GM20431 (cell line): ENCODE data around the gene SRP14.
"Not testable (repeated sequence)": the region's sequence is repeated elsewhere in the genome, so short reads cannot be mapped to it uniquely, and the experiment has no call there.

ENCODE experiments used
- in situ Hi-C: fragments of 300-500 bp; cut with MseI, MboI; formaldehyde crosslinking; loops from one replicate; pipeline ENCODE4 v1.15.0; 2020; ENCODE audit warnings: low sequenced_read_pairs; ENCODE audit not compliant: unreplicated experiment

Gene SRP14

GRCh38 chr15:40038638-40039543 is at the start of gene SRP14:
TSS of gene SRP14 (minus strand) at chr15:40039181. CDS start at chr15:40039116, 65 bp downstream.
- in situ Hi-C loops: loop anchor here (25.0 kb wide), 2 partner anchors 148 to 223 kb away; no protein-coding TSS in a partner anchor

DNA sequence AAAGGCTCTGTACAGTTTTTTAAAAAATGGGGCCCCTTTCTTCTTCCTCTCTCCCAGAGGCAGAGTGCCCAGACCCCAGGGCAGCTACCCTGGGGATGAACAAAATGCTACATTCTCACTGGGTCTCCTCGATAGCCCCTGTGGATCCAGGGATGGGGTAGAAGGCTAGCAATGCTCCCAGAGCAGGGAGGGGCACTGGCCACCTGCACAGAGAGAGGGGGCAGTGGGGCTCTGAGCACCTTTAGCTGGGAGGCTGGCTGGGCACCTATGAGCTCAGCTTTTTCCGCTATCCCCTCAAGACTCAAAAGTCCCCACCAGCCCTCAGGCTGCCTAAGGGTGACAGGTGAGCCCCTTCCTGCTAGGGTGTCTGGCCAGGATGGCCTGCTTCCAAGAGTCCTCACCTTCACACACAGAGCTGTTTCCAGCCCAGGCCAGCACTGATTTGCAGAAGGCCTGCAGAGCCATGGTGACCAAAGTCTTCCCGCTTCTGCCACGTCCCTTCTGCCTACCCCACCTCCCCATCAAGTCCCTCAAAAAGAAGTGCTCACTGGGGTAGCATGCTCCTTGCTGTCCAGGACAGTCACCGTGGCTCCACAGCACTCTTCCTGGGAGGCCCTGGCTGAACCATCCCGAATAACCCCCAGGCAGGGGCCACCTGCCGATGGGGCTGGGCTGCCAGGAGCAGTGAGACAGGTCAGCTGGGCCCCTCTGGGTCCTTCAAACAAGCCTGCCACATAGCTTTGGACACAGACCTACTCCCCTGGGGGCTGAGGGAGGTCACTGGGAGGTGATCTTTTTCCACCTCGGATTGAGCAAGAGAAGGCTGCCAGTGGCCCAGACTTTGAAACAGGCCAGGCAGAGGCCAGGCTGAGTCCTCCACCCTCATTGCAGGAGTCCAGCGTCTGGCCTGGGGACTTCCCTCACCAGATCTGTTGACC is 49.3 kb upstream of the SRP14 start:
- in situ Hi-C loops: no loop called here

- in situ Hi-C loops: no loop called here
Measured at GRCh38 chr15:40087068-40087810, 48.3 kb upstream of the SRP14 start.

DNA sequence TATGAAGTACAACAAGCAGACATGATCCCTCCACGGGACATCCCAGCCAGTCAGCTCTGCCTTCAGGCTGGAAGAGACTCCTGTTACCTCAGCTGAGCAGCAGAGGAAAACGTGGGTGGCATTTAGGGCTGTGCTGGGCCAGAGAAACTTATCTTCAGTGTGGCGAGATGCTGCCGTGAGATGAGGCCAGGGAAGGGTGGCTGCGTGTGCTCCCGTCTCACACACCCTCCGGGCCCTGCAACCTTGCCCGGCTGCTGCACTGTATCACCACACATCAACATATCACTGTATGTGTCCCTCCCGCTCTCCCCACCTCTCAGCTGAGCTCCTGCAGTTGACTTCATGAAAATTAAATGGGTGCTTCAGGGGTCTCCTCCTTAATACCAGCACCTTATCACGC is 46.3 kb upstream of the SRP14 start:
- in situ Hi-C loops: no loop called here

GRCh38 chr15:40084650-40085049 is 45.7 kb upstream of the SRP14 start:
- in situ Hi-C loops: no loop called here

GRCh38 chr15:40082195-40082883 is 43.4 kb upstream of the SRP14 start:
- in situ Hi-C loops: no loop called here

DNA sequence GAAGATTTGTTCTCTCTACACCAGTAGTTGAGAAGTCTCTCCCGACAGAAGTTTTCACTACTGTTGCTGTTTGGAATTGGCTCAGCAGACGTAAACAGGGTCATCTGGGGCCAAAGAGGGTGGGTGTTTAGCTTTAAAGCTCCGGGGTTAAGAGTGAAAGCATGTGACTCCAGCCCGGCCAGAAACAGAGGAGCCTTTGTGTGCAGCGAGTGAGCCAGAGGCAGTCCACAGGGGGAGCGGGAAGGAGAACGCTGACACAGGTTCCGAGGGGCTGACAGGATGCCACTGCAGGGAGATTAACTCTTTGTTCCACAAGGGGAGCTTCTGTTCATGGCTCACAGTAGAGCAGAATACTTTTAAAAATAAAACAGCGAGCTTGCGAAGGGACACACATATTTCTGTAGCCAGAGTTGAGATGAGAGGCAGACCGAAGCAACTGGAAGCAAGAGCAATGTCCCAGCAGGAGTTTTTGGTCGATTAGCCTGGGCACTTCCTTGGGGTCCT is 42.8 kb upstream of the SRP14 start:
- in situ Hi-C loops: no loop called here

- in situ Hi-C loops: no loop called here
Measured at GRCh38 chr15:40080847-40081246, 41.9 kb upstream of the SRP14 start.

- in situ Hi-C loops: no loop called here
Measured at GRCh38 chr15:40080104-40080503, 41.1 kb upstream of the SRP14 start.

GRCh38 chr15:40079456-40079855 is 40.5 kb upstream of the SRP14 start:
- in situ Hi-C loops: no loop called here

DNA sequence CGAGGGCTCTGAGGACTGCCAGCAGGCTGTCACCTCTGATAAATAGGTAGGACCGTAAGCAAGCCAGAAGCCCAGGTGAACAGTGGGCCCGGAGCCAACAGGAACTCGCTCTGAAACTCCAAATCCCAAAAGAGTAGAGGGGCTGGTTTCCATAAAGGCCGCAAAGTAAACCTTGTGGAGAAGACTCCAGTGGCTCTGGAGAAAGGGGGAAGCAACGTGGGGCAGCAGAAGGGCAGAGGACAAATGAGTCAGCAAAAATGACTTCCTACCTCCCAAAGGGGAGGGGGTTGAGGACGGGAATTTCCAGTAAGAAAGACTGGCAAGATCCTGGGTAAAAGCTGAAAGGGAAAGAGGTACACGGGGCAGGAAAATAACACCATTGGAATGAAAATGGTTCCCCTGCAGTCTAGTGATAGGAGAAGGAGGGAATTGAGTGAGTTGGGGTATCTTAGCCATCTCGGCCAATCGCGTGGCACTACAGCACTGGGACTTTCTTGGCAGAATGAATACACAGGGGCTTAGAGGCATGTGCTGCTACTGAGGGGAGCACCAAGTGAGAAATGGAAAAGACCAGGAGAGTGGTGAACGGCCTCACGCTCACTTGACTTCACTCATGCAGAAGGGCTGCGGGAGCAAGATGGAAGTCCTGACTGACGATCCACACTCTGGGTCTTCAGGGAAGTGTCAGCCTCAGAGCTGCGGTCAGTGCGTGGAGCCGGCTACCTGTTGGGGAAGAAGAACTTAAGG is 36.5 kb upstream of the SRP14 start:
- in situ Hi-C loops: no loop called here

DNA sequence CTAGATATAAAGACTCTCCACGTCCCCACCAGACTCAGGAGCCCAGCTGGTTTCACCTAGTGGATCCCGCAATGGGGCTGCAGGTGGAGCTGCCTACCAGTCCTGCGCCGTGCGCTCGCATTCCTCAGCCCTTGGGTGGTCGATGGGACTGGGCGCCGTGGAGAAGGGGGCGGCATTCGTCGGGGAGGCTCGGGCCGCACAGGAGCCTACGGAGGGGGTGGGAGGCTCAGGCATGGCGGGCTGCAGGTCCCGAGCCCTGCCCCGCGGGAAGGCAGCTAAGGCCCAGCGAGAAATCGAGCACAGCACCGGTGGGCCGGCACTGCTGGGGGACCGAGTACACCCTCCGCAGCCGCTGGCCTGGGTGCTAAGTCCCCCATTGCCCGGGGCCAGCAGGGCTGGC is 35.7 kb upstream of the SRP14 start:
- in situ Hi-C loops: not testable (repeated sequence)

GRCh38 chr15:40073716-40074490 is 34.9 kb upstream of the SRP14 start:
- in situ Hi-C loops: not testable (repeated sequence)

DNA sequence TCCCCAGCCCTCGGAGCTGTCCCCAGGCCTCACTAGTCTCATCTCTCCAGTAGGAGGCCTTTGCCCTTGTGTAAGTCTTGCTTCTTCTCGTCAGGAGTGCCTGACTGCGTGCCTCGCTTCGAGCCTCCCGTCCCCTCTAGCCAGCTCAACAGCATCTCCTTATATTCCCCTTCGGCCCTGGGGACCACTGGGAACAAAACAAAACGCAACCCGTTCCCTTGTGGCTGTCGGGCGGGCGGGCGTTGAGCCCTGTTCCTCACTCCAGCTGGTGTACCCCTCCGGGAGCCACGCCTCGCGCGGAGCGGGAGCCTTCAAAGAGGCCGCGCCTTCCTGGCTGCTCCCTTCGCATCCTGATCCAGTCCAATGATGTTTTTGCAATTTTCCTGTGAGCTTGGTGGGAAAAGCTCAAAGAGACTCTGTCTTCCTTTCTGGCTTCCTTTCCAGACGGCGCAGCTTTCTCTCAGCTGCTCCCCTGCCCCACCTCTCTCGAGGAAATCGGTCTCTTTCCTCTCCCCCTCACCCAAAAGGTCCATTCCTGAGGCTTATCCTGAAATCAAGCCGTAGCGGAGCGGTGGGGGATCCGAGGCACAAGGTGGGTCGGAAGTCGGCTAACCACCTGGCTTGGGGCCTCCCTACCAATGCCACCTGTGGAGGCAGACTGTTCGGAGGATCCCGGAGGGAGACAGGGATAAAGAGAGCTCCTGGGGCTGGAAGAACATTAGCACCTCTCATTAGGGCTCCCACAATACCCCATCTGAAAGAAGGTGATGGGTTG is 33.4 kb upstream of the SRP14 start:
- in situ Hi-C loops: no loop called here

- in situ Hi-C loops: no loop called here
Measured at GRCh38 chr15:40070608-40071218, 31.7 kb upstream of the SRP14 start.

DNA sequence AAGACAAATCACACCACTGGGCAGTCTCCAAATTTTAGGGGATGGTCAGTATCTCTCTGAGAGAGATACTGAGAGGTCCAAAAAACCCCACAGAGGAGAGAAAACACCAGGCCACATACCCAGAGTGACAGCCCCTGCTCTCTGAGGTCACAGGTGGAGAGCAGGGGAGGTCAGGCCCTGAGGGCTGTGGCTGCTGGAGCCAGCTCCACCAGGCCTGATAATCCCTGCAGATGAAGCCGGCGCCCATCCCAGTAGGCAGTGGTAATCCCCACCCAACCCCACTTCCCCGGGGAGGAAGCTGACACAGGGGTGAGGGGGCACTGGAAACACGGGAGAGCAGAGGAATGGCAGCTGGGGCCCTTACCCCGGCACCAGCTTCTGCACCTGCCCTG is 31.2 kb upstream of the SRP14 start:
- in situ Hi-C loops: no loop called here
